HUES64 (cell line): ENCODE results near the gene DCUN1D3.
A peak's percentile ranks its signal among the peaks of the same experiment; 100 is the strongest.

ENCODE experiments used
- H3K27ac ChIP-seq: 2 replicates; pipeline ENCODE4 v1.7.0; 2013; ENCODE audit warnings: low read depth, low read length, inconsistent platforms
- H3K27me3 ChIP-seq: 2 replicates; pipeline ENCODE4 v1.6.1; 2013; ENCODE audit warnings: mild to moderate bottlenecking, low read length; ENCODE audit not compliant: insufficient read depth
- H3K36me3 ChIP-seq: 2 replicates; pipeline ENCODE4 v1.6.1; 2013; ENCODE audit warnings: mild to moderate bottlenecking, low read length; ENCODE audit not compliant: insufficient read depth
- H3K4me1 ChIP-seq: 2 replicates; pipeline ENCODE4 v1.6.1; 2013; ENCODE audit warnings: mild to moderate bottlenecking, low read length, moderate library complexity; ENCODE audit not compliant: insufficient read depth
- H3K4me3 ChIP-seq: 2 replicates; pipeline ENCODE4 v1.5.1; 2013; ENCODE audit warnings: mild to moderate bottlenecking, low read length, moderate library complexity
- H3K9ac ChIP-seq: 2 replicates; pipeline ENCODE4 v1.6.1; 2013; ENCODE audit warnings: mild to moderate bottlenecking, low read depth, low read length
- H3K9me3 ChIP-seq: 2 replicates; pipeline ENCODE4 v1.6.1; 2013; ENCODE audit warnings: low read depth, low read length; ENCODE audit not compliant: insufficient read depth
- WGBS: fragments of 150-250, 120-280 bp; methylation state at CpG from one replicate; pipeline ENCODE4 v1.1.7; 2013; ENCODE audit warnings: missing lambda C conversion rate; 5-methylcytosine and 5-hydroxymethylcytosine counted together

Gene DCUN1D3

DNA sequence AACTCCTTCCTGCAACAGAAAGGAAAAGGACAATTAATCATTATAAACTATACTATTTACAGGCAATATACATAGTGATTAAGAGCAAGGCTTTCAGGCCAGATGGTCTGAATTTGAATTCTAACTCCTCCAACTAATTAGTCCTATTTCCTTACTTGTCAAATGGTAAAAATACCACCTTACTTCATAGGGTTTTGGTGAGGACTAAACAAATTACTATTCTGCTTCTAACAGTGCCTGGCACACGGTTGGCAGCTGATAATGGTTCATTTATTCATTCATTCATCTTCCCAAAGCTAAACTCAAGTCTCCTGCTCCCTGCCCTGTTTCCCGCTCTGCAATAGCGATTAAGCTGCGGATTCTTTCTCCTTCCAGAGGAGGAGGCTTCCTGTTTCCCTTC lies 39.8 kb downstream of the DCUN1D3 start:
- Histone ChIP-seq H3K4me3 (no peak overlapping the region), H3K9me3 (no peaks in the 10 kb centered on the region), H3K27ac (no peak overlapping the region), H3K27me3 (no peaks in the 10 kb centered on the region), H3K36me3 (peaks cover 19% of the 10 kb centered on the region), H3K4me1 (peaks cover 33% of the 10 kb centered on the region), H3K9ac (no peak overlapping the region)
- 92% methylated on average over 4 of the region's 4 CpGs for WGBS

GRCh38 chr16:20859699-20860098 lies 40.5 kb downstream of the DCUN1D3 start:
- Histone ChIP-seq H3K9ac (no peak overlapping the region; the same call in 1 of the 2 replicates), H3K4me3 (no peak overlapping the region), H3K27me3 (no peaks in the 10 kb centered on the region), H3K27ac (peak overlapping the region; percentile 34; the same call in 1 of the 2 replicates), H3K9me3 (no peaks in the 10 kb centered on the region), H3K36me3 (peaks cover 23% of the 10 kb centered on the region), H3K4me1 (peaks cover 32% of the 10 kb centered on the region)
- 85% methylated on average over 4 of the region's 4 CpGs for WGBS

DNA sequence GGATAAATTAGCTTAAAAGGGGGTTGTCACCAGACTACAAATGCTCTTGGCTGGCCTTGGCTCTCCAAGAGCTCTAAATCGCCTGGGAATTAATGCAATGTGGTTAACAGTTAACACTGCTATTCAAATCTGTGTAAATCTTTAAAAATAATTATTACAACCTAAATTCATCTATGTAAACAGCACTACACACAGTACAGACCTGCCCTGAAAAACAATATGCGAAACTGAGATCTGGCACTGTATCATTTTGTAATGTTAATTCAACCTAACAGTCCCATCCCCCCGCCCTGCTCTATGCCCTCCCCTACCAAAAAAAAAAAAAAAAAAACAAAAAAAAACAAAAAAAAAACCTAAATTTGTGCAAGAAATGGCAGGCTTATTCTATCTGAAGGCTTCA lies 40.9 kb downstream of the DCUN1D3 start:
- Histone ChIP-seq H3K27me3 (no peaks in the 10 kb centered on the region), H3K9ac (no peak overlapping the region), H3K27ac (no peak overlapping the region), H3K4me1 (peaks cover 32% of the 10 kb centered on the region), H3K9me3 (no peaks in the 10 kb centered on the region), H3K36me3 (peaks cover 23% of the 10 kb centered on the region), H3K4me3 (no peak overlapping the region)
- 87% methylated on average over 3 of the region's 3 CpGs for WGBS

GRCh38 chr16:20857281-20857680 lies 42.9 kb downstream of the DCUN1D3 start:
- no peaks in the 10 kb centered on the region for H3K9me3 ChIP-seq
- H3K4me1 ChIP-seq: peaks cover 32% of the 10 kb centered on the region
- peaks cover 23% of the 10 kb centered on the region for H3K36me3 ChIP-seq
- no peak overlapping the region for H3K9ac ChIP-seq
- no peaks in the 10 kb centered on the region for H3K27me3 ChIP-seq
- 86% methylated on average over 2 of the region's 2 CpGs for WGBS
- no peak overlapping the region for H3K27ac ChIP-seq
- H3K4me3 ChIP-seq: no peak overlapping the region

DNA sequence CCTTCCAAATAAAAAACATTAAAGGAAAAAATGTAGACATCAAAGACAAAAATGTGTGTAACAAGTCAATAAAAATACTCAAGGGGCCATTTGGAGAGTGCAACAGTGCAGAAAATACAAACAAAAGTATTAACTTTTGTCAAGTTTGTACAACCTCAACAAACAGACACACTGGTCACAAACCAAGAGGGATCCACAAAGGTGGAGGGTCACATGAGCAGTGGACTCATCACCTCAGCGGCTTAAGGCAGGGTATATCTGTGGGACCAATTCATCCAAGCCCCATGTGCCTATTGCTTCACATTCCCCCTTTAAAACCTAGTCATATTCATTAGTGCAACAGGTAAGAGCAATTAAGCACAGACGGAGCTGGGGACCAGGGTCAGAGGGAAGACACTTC lies 45.2 kb downstream of the DCUN1D3 start:
- Histone ChIP-seq H3K36me3 (peaks cover 14% of the 10 kb centered on the region), H3K9me3 (no peaks in the 10 kb centered on the region), H3K9ac (no peak overlapping the region), H3K4me3 (no peak overlapping the region), H3K27ac (no peak overlapping the region), H3K27me3 (no peaks in the 10 kb centered on the region), H3K4me1 (peaks cover 23% of the 10 kb centered on the region)
- WGBS: 91% methylated on average over 2 of the region's 2 CpGs

- H3K9ac ChIP-seq: no peak overlapping the region
Measured at GRCh38 chr16:20853981-20854620, 46.1 kb downstream of the DCUN1D3 start.

GRCh38 chr16:20853143-20853542 lies 47.0 kb downstream of the DCUN1D3 start:
- Histone ChIP-seq H3K27me3 (no peaks in the 10 kb centered on the region), H3K9me3 (no peaks in the 10 kb centered on the region), H3K4me1 (peaks cover 13% of the 10 kb centered on the region; the same call in 1 of the 2 replicates), H3K4me3 (no peak overlapping the region), H3K36me3 (peaks cover 8% of the 10 kb centered on the region; the same call in 1 of the 2 replicates), H3K9ac (no peak overlapping the region), H3K27ac (no peak overlapping the region)
- 86% methylated on average over 4 of the region's 5 CpGs for WGBS

More at GRCh38 chr16:20853981-20854620, 46.1 kb downstream of the DCUN1D3 start:
- Histone ChIP-seq H3K36me3 (peaks cover 8% of the 10 kb centered on the region; the same call in 1 of the 2 replicates), H3K4me1 (peaks cover 14% of the 10 kb centered on the region), H3K4me3 (no peak overlapping the region), H3K9me3 (no peaks in the 10 kb centered on the region), H3K27ac (no peak overlapping the region), H3K27me3 (no peaks in the 10 kb centered on the region)
- 93% methylated on average over 3 of the region's 3 CpGs for WGBS

DNA sequence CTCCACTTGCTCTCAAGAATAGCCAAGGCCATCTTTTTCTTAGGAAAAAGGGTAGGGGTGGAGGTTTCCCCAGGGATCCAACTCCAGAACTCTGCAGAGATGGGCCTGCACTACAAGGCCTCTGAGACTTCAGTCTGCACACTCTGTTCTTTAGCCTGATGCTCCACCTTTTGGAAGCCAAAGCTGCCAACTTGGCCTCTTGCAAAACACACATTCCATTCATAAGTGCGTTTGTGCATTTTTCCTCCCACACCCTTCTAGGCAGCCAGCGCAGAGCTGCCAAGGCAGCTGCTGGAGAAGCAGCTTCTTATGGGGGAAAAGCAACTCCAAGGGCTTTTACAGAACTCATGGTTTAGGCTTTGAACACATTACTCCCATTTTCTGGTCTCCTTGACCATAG lies 48.6 kb downstream of the DCUN1D3 start:
- no peak overlapping the region for H3K27ac ChIP-seq
- 83% methylated on average over 2 of the region's 2 CpGs for WGBS

DNA sequence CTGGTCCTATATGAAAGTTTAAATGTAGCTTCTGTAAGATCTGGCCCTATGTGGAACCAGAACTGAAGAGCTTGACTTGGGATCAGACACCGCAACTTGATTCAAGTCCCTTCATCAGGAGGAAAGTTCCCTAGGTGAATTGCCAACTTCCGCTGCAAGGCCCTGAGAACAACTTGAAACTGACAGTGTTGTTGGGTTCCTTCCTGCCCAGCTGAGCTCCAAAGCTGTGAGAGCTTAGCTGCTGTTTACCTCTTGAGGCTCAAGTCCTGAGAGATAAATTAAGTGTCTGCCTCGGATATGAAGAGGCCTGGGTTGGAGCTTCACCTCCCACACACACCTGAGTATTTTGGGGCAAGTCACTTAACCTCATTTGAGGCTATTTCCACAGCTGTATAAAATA lies 49.2 kb downstream of the DCUN1D3 start:
- peaks cover 6% of the 10 kb centered on the region for H3K36me3 ChIP-seq

More for the DNA sequence above, 48.6 kb downstream of the DCUN1D3 start:
- H3K4me3 ChIP-seq: no peak overlapping the region
- H3K36me3 ChIP-seq: peaks cover 5% of the 10 kb centered on the region; the same call in 1 of the 2 replicates
- no peaks in the 10 kb centered on the region for H3K9me3 ChIP-seq
- no peak overlapping the region for H3K9ac ChIP-seq
- no peaks in the 10 kb centered on the region for H3K4me1 ChIP-seq
- H3K27me3 ChIP-seq: no peaks in the 10 kb centered on the region

GRCh38 chr16:20849589-20850390 lies 50.4 kb downstream of the DCUN1D3 start:
- no peaks in the 10 kb centered on the region for H3K9me3 ChIP-seq
- peaks cover 8% of the 10 kb centered on the region for H3K36me3 ChIP-seq
- H3K9ac ChIP-seq: no peak overlapping the region
- no peak overlapping the region for H3K27ac ChIP-seq
- WGBS: 73% methylated on average over 6 of the region's 6 CpGs
- no peaks in the 10 kb centered on the region for H3K27me3 ChIP-seq
- no peak overlapping the region for H3K4me3 ChIP-seq
- no peaks in the 10 kb centered on the region for H3K4me1 ChIP-seq

More for the DNA sequence above, 49.2 kb downstream of the DCUN1D3 start:
- no peak overlapping the region for H3K27ac ChIP-seq
- no peak overlapping the region for H3K9ac ChIP-seq
- H3K27me3 ChIP-seq: no peaks in the 10 kb centered on the region
- no peak overlapping the region for H3K4me3 ChIP-seq
- no peaks in the 10 kb centered on the region for H3K4me1 ChIP-seq
- WGBS: 96% methylated on average over 3 of the region's 3 CpGs
- H3K9me3 ChIP-seq: no peaks in the 10 kb centered on the region

DNA sequence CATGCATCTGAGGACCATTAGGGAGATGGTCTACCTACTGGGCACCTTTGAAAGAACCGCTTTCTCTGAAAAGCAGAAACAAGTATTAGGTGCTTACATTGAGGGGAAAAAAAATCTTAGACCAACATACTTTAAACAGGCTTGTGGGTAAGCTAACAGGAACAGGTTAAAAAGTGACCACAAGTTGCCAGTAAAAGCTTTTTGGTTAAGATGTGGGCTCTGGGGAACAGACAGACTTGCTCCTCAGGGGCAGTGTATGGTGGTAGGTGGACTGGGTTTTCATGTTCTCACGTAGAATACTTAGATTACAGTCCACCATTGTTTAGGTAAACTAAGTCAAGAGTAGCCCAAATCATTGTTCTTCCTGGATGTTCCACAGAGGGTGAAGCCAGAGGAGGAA lies 52.6 kb downstream of the DCUN1D3 start:
- Histone ChIP-seq H3K4me3 (no peak overlapping the region), H3K27ac (no peak overlapping the region), H3K9ac (no peak overlapping the region), H3K4me1 (0 out of 2 replicates have a peak, but pooled peaks cover 4% of the 10 kb centered on the region), H3K9me3 (no peaks in the 10 kb centered on the region), H3K27me3 (no peaks in the 10 kb centered on the region), H3K36me3 (peaks cover 13% of the 10 kb centered on the region)
- 46% methylated on average over 2 of the region's 2 CpGs for WGBS
